Measurements from ENCODE around the gene DNTT.
"Not testable (repeated sequence)": the region's sequence is repeated elsewhere in the genome, so short reads cannot be mapped to it uniquely, and the experiment has no call there.

Gene DNTT

DNA sequence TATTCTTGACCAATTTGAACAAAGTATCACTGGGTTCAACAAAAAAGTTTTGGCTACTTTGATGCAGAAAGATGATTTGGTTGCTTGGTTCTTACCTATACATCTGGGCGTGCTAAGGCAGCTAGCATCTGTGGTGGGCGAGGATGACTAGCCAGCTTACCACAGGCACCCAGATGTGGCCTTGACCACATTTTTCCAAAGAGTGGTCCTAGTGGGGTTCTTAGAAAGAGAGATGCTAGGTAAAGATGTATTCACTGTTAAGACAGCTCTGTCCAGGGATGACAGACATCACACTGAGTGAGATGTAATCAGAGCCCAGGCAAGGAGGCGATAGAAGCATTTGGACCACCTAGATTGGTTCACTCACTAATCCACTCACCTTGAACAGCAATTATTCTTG is 785 bp downstream of the DNTT start:
- H3K4me3 ChIP-seq (ENCODE audit: low read depth, low read length) = no peak overlapping the region
- TF ChIP-seq, protein P1, sequence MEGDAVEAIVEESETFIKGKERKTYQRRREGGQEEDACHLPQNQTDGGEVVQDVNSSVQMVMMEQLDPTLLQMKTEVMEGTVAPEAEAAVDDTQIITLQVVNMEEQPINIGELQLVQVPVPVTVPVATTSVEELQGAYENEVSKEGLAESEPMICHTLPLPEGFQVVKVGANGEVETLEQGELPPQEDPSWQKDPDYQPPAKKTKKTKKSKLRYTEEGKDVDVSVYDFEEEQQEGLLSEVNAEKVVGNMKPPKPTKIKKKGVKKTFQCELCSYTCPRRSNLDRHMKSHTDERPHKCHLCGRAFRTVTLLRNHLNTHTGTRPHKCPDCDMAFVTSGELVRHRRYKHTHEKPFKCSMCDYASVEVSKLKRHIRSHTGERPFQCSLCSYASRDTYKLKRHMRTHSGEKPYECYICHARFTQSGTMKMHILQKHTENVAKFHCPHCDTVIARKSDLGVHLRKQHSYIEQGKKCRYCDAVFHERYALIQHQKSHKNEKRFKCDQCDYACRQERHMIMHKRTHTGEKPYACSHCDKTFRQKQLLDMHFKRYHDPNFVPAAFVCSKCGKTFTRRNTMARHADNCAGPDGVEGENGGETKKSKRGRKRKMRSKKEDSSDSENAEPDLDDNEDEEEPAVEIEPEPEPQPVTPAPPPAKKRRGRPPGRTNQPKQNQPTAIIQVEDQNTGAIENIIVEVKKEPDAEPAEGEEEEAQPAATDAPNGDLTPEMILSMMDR (IDR thresholded peaks at IDR 0.05; ENCODE audit: low read depth, low read length) = no peak
- TF ChIP-seq MYC (IDR thresholded peaks at IDR 0.05; ENCODE audit: low read depth, low read length) (no peak), POLR2A (IDR thresholded peaks at IDR 0.05; ENCODE audit: extremely low read depth, insufficient read length) (no peak)
- TF ChIP-seq, protein P2, sequence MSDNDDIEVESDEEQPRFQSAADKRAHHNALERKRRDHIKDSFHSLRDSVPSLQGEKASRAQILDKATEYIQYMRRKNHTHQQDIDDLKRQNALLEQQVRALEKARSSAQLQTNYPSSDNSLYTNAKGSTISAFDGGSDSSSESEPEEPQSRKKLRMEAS (IDR thresholded peaks at IDR 0.05; ENCODE audit: low read depth, low read length) = no peak
- DNase-seq (ENCODE audit: low read depth) = no peak

DNA sequence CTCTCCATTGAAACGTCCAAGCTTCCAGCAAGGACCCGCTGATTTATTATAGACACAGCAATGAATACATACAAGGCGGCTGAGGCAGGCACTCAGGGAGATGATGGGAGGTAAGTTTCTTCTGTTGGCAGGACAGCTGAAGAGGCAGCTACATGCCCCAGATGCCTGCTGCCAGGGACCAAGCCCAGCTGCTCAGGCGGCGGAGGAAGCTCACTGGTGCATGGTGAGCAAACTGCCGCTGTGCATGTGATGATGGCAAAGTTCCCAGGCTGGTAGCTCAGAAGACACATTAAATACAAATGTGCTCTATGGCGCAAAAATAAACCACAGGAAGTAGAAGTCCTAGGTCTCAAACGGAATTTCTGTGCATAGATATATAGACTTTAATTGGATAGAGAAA is 2.3 kb downstream of the DNTT start:
- no peak overlapping the region for H3K4me3 ChIP-seq (ENCODE audit: low read depth, low read length)
- DNase-seq (ENCODE audit: low read depth) = no peak
- TF ChIP-seq, protein P2 (IDR thresholded peaks at IDR 0.05; ENCODE audit: low read depth, low read length) = no peak
- TF ChIP-seq, protein P1 (IDR thresholded peaks at IDR 0.05; ENCODE audit: low read depth, low read length) = no peak
- no peak for TF ChIP-seq POLR2A (IDR thresholded peaks at IDR 0.05; ENCODE audit: extremely low read depth, insufficient read length)
- no peak for TF ChIP-seq MYC (IDR thresholded peaks at IDR 0.05; ENCODE audit: low read depth, low read length)

- H3K4me3 ChIP-seq (ENCODE audit: low read depth, low read length); DNase-seq (ENCODE audit: low read depth): not testable (repeated sequence)
These were observed 4.6 kb downstream of the DNTT start for GRCh38 chr10:96308854-96309253.

GRCh38 chr10:96309628-96310320 is 5.5 kb downstream of the DNTT start:
- TF ChIP-seq MYC (IDR thresholded peaks at IDR 0.05; ENCODE audit: low read depth, low read length) (no peak), POLR2A (IDR thresholded peaks at IDR 0.05; ENCODE audit: extremely low read depth, insufficient read length) (no peak)
- TF ChIP-seq, protein P2 (IDR thresholded peaks at IDR 0.05; ENCODE audit: low read depth, low read length) = no peak
- TF ChIP-seq, protein P1 (IDR thresholded peaks at IDR 0.05; ENCODE audit: low read depth, low read length) = no peak
- H3K4me3 ChIP-seq (ENCODE audit: low read depth, low read length) = no peak overlapping the region
- DNase-seq (ENCODE audit: low read depth) = no peak

GRCh38 chr10:96310321-96310669 is 6.1 kb downstream of the DNTT start:
- H3K4me3 ChIP-seq (ENCODE audit: low read depth, low read length) = no peak overlapping the region
- no peak for DNase-seq (ENCODE audit: low read depth)
- TF ChIP-seq MYC (IDR thresholded peaks at IDR 0.05; ENCODE audit: low read depth, low read length) = no peak

- H3K4me3 ChIP-seq (ENCODE audit: low read depth, low read length) = no peak overlapping the region
- DNase-seq (ENCODE audit: low read depth) = no peak
These were observed 7.0 kb downstream of the DNTT start for GRCh38 chr10:96311180-96311715.

More at GRCh38 chr10:96311180-96311715, 7.0 kb downstream of the DNTT start:
- TF ChIP-seq MYC (IDR thresholded peaks at IDR 0.05; ENCODE audit: low read depth, low read length) (no peak), POLR2A (IDR thresholded peaks at IDR 0.05; ENCODE audit: extremely low read depth, insufficient read length) (no peak)
- TF ChIP-seq, protein P2 (IDR thresholded peaks at IDR 0.05; ENCODE audit: low read depth, low read length) = no peak
- TF ChIP-seq, protein P1 (IDR thresholded peaks at IDR 0.05; ENCODE audit: low read depth, low read length) = no peak

All from NB4 (cell line).